Endothelial cell of umbilical vein (primary cell): ENCODE data around the gene OR52A5.

ENCODE experiments used
- EZH2 ChIP-seq: IDR thresholded peaks from 2 replicates; pipeline ENCODE4 v1.6.1; 2012; ENCODE audit warnings: borderline replicate concordance, low read depth, mild to moderate bottlenecking, moderate library complexity, low read length, inconsistent platforms; ENCODE audit not compliant: severe bottlenecking
- FOS ChIP-seq: IDR thresholded peaks from 2 replicates; pipeline ENCODE4 v1.6.1; 2011; ENCODE audit warnings: mild to moderate bottlenecking, low read length, moderate library complexity, borderline replicate concordance; ENCODE audit not compliant: insufficient read depth
- GATA2 ChIP-seq: IDR thresholded peaks from 2 replicates; pipeline ENCODE4 v1.7.0; 2011; ENCODE audit warnings: low read depth, mild to moderate bottlenecking, moderate library complexity, mixed read lengths, low read length; ENCODE audit not compliant: insufficient read length, insufficient read depth
- JUN ChIP-seq: IDR thresholded peaks from 2 replicates; pipeline ENCODE4 v1.6.1; 2011; ENCODE audit warnings: borderline replicate concordance, low read depth; ENCODE audit not compliant: insufficient read length, insufficient read depth
- MYC ChIP-seq: IDR thresholded peaks from one replicate; pipeline ENCODE4 v1.6.1; 2011; ENCODE audit warnings: mild to moderate bottlenecking, low read depth, low read length
- POLR2A ChIP-seq: IDR thresholded peaks from 2 replicates; pipeline ENCODE4 v1.6.1; 2012; ENCODE audit warnings: low read depth, mild to moderate bottlenecking, control low read depth, low read length
- POLR2AphosphoS5 ChIP-seq: IDR thresholded peaks from 2 replicates; pipeline ENCODE4 v1.6.1; 2012; ENCODE audit warnings: low read depth, mild to moderate bottlenecking, control low read depth, low read length, moderate library complexity; ENCODE audit not compliant: insufficient read depth
- TF ChIP-seq, protein P1 (sequence below), 2 donors: IDR thresholded peaks; 1 replicate in 1 of 2; 2 replicates in 1 of 2; pipeline ENCODE4 v1.5.1; 2011; ENCODE audit warnings: low read length in 2 of 2, mild to moderate bottlenecking in 2 of 2, moderate library complexity in 2 of 2, control low read depth in 1 of 2, inconsistent platforms in 1 of 2, low read depth in 1 of 2; ENCODE audit not compliant: insufficient read depth in 1 of 2; ENCODE audit errors: extremely low read depth in 1 of 2
- TF ChIP-seq, protein P2 (sequence below): IDR thresholded peaks from 2 replicates; pipeline ENCODE4 v1.6.1; 2011; ENCODE audit not compliant: insufficient read depth, insufficient read length

DNA sequence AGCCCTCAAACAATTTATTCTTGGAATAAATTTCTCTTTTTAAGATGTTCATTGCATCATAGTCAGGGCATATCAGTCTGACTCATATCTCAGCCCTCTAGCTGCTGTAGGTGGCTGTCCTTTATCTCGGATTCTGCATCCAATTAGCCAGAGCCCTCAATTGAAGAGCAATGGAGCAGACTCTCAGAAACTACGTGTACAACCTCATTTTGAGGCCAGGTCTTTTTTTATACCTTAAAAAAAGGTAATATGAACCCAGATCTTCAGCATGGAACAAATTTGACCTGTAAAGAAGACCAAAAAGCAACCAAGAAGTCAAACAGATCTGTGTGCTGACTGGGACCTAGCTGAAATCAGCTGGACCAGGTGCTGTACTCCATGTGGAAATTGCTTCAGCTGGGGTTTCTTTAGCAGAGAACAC lies 8.7 kb downstream of the OR52A5 start:
- TF ChIP-seq EZH2 (no peak), JUN (no peak), FOS (no peak), POLR2A (no peak), POLR2AphosphoS5 (no peak), MYC (no peak), GATA2 (no peak)
- TF ChIP-seq, protein P1, sequence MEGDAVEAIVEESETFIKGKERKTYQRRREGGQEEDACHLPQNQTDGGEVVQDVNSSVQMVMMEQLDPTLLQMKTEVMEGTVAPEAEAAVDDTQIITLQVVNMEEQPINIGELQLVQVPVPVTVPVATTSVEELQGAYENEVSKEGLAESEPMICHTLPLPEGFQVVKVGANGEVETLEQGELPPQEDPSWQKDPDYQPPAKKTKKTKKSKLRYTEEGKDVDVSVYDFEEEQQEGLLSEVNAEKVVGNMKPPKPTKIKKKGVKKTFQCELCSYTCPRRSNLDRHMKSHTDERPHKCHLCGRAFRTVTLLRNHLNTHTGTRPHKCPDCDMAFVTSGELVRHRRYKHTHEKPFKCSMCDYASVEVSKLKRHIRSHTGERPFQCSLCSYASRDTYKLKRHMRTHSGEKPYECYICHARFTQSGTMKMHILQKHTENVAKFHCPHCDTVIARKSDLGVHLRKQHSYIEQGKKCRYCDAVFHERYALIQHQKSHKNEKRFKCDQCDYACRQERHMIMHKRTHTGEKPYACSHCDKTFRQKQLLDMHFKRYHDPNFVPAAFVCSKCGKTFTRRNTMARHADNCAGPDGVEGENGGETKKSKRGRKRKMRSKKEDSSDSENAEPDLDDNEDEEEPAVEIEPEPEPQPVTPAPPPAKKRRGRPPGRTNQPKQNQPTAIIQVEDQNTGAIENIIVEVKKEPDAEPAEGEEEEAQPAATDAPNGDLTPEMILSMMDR (IDR thresholded peaks at IDR 0.05; ENCODE audit: extremely low read depth in 1 of 2, insufficient read depth in 1 of 2, low read depth in 1 of 2, low read length in 2 of 2): no peak
- TF ChIP-seq, protein P2, sequence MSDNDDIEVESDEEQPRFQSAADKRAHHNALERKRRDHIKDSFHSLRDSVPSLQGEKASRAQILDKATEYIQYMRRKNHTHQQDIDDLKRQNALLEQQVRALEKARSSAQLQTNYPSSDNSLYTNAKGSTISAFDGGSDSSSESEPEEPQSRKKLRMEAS: no peak
